GM18507 (cell line): ENCODE results near the gene CDCA8.

ENCODE experiments used
- DNase-seq: peaks from one replicate; pipeline ENCODE4 v3.0.0; 2011; ENCODE audit warnings: low read depth; ENCODE audit not compliant: insufficient read length; ENCODE audit errors: extremely low spot score
- FAIRE-seq: peaks from 2 replicates; lab custom pipeline; 2011; peaks lifted over from hg19 to GRCh38; lab: Jason Lieb, UNC

Gene CDCA8

DNA sequence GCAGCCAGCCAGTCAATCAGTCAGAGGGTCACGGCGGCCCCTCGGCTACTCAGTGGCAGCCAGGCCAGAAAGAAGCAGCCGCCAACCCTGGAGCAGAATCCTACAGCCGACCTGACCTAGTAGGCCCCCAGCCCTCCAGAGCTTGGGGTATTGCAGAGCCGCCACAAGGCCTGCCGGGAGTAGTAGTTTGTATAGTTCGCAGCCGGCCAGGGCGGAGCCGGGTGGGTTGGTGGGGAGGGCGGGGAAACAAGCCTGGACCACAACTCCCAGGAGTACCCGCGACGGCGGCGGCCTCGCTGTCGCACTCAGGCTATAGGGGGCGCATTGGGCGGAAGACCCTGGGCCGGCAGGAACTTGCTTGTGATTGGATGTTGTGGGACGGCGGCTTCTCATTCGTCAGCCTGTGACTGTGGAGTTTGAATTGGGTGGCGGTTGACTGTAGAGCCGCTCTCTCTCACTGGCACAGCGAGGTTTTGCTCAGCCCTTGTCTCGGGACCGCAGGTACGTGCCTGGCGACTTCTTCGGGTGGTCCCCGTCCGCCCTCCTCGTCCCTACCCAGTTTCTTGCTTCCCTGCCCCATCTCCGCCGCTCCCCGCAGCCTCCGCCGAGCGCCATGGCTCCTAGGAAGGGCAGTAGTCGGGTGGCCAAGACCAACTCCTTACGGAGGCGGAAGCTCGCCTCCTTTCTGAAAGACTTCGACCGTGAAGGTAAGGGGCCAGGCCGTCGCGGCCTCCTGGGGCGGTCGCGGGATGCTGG, at the start of gene CDCA8:
CDCA8 (plus strand) TSS at position 439 of the 756 bp plus-strand sequence; CDS start at position 614, 175 bp downstream.
- DNase-seq (peak; percentile 91), FAIRE-seq (peak; percentile 97)

DNA sequence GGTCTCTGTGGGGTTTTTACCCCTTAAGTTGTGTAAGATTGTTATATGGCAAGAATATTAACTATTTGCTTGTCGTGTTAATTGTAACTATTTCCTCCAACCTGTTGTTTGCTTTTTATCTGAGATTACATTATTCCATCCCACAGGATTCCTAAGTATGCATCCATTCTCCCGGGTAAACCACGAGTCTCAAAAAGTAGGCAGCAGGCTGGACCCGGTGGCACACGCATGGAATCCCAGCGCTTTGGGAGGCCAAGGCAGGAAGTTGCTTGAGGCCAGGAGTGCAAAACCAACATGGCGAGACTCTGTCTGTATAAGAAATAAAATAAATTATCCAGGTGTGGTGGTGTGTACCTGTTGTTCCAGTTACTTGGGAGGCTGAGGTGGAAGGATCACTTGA, 45.0 kb upstream of the CDCA8 start:
- FAIRE-seq = no peak
- no peak for DNase-seq

- DNase-seq = no peak
- no peak for FAIRE-seq
Observed at GRCh38 chr1:37650173-37650572, 42.1 kb upstream of the CDCA8 start.

DNA sequence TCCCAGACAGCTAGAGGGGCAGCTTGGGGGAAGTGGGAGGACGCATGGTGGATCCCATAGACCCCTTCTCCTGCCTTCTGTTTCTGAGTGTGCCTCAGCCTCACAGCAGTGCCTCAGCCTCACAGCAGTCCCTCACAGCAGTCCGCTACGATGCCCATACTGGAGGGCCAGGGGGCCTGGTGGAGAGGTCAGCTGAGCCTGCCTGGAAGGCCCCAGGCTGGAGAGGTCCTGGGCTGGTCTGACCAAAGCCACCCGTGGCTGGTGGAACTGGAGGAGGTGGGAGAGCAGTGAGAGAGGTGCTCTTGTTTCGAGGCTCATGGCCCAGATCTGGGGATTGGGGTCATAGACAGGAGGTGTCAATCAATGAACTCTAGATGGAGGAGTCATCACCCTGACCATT, 41.6 kb upstream of the CDCA8 start:
- FAIRE-seq = no peak
- no peak for DNase-seq

GRCh38 chr1:37651803-37652202, 40.5 kb upstream of the CDCA8 start:
- FAIRE-seq = no peak

DNA sequence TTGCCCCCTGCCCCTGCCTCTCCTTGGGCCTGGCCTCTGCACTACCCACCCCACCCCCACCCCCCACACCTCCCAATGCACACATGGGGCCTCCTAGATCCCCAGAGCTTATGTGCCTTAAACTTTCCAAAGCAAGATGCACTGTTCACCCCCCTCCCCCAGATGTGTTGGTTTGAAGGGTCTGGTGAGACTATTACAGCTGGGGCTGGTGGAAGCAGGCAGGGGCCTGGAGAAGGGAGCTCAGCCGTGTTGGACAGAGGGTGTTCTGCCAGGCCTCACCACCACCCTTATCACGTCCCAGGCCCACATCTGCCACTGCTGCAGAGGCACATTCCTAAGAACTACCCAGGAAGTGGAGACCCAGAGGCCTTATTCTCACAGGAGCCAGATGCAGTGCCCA, 39.3 kb upstream of the CDCA8 start:
- FAIRE-seq = no peak
- no peak for DNase-seq

More at GRCh38 chr1:37651803-37652202, 40.5 kb upstream of the CDCA8 start:
- DNase-seq = no peak

DNA sequence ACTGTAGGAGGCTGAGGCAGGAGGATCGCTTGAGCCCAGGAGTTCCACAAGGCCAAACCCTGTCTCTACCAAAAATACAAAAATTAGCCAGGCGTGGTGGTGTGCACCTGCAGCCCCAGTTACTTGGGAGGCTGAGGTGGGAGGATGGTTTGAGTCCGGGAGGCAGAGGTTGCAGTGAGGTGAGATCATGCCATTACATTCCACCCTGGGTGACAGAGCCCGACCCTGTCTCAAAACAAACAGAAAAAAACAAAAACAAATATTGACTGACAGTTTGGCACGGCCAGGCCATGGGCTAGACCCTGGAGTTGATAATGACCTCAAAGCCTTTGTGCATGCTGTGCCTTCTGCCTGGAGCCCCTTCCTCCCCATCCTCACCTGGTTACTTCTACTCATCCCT, 38.4 kb upstream of the CDCA8 start:
- FAIRE-seq = no peak

DNA sequence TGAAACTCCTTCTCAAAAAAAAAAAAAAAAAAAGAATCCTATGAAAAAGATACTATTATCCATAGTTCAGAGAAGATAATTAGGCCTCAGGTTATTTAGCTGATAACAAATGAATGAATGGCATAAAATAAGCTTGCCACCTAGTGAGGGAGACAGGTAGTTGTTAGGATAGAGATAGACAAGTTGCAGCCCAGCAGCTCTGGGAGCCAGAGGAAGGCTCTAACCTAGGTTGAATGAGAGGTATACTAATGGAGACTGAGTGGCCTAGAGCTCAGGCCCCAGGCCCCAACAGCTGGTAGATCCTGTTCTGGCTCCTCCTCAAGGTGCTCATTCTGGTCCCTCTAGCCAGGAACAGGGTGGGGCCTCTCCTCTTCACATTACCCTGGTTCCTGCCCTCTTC, 37.0 kb upstream of the CDCA8 start:
- DNase-seq (no peak), FAIRE-seq (no peak)

More for the DNA sequence above, 38.4 kb upstream of the CDCA8 start:
- DNase-seq = no peak

DNA sequence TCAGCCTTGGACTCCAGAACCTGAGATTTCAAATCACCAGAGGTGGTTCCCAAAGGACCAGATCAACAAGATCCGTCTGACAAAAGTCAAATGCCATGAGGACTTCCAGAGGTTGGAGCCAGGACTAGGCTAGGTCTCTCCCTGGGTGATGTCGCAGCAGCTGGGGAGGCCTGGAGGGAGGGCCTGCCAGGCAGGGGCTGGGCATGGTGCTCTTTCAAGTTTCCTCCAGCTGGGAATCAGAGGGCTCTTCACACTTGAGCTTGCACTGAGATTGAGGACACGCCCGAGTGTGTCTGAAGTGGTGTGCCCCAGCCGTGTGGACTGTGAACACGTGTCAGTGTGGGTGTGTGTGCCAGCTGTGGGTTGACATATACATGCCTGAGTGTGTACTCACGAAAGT, 36.3 kb upstream of the CDCA8 start:
- no peak for DNase-seq
- no peak for FAIRE-seq

- FAIRE-seq (no peak), DNase-seq (no peak)
Observed at GRCh38 chr1:37656881-37657280, 35.4 kb upstream of the CDCA8 start.

- no peak for DNase-seq
Observed at GRCh38 chr1:37657620-37658412, 34.5 kb upstream of the CDCA8 start.

DNA sequence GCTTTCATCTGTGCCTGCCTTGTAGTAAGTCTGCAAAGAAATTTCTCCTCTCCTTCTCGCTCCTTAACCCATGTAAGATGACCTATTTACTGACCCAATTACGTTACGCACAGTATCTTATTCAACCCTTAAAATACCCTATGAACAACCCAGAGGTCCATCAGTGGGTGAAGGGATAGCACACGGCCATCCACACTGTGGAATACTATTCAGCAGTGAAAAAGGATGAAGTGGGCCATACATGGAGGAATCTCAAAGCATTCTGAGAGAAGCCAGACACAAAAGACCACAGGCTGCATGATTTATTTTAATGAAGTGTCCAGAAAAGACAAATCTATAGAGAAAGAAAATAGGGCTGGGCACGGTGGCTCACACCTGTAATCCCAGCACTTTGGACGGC, 33.8 kb upstream of the CDCA8 start:
- no peak for FAIRE-seq
- no peak for DNase-seq

More at GRCh38 chr1:37657620-37658412, 34.5 kb upstream of the CDCA8 start:
- FAIRE-seq = no peak

GRCh38 chr1:37660664-37661063, 31.7 kb upstream of the CDCA8 start:
- no peak for FAIRE-seq
- DNase-seq = no peak

DNA sequence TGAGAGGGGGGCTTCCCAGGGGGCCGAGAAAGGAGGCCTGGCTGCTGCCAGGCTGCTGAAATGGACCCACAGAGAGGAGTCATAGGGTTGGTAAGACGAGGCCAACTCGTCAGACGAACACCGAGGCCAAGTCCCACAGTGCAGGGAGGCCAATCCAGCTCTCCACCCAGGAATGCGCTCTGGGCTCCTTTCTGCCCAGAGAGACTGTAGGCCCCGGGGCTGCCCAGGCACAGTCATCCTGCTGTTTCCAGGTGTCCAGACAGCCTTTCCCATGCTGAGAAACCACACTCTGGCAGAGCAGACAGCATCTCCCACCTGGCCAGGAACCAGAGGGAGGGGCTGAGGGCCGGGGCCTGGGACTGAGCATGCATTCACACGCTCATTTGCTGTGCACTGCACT, 30.9 kb upstream of the CDCA8 start:
- DNase-seq (no peak), FAIRE-seq (no peak)

GRCh38 chr1:37662031-37662755, 30.1 kb upstream of the CDCA8 start:
- FAIRE-seq = no peak
- no peak for DNase-seq

DNA sequence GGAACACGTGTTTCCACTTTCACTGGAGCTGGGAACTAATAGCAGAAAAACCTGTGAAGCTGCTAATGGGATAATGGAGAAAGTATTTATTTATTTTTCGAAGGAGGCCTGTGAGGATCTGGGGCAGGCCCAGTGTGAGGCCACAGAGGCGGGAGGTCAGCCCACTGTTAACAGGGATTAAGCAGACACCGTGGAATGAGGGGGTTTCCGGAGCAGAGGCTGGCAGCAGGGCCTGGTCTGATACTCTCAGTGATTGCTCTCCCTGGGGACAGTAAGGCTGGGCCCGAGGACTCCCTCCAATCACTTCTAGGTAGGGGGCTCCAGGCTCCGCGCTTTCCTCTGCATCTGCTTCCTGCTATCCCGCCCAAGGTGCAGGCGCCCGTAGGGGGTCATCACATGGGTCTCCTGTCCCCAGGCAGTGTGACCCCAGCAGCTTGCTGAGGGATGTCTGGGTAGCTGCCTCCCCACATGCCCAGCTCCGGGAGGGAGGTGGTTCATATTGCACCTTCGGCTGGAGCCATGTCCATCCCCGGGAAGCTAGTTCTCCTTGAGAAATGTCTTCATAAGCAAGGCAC, 28.8 kb upstream of the CDCA8 start:
- no peak for DNase-seq
- FAIRE-seq = no peak

GRCh38 chr1:37666241-37666867, 26.0 kb upstream of the CDCA8 start:
- DNase-seq (no peak), FAIRE-seq (no peak)

- FAIRE-seq = no peak
Observed at GRCh38 chr1:37667023-37667671, 25.2 kb upstream of the CDCA8 start.

DNA sequence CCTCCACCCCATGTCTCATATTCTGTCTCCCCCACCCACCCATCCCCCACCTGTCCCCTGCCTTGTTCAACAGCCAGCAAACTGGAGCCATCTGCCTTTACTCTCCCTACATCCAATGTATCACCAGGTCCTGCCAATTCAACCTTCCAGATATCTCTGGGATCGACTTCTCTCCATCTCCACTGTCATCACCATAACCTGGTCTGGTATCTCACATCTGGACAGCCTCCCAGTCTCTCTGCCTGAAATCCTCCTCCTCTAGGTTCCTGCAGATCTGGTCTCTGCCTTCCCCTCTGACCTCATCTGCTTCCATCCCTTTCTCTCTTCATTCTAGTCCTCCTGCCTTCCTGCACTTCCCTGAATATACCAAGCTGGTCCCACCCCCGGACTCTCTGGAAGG, 22.2 kb upstream of the CDCA8 start:
- no peak for DNase-seq
- FAIRE-seq = no peak

More at GRCh38 chr1:37667023-37667671, 25.2 kb upstream of the CDCA8 start:
- DNase-seq = no peak
